GM19395 (cell line): Measurements from ENCODE around the gene ALG3.
"Not testable (repeated sequence)": the region's sequence is repeated elsewhere in the genome, so short reads cannot be mapped to it uniquely, and the experiment has no call there.

Experiments used
- ATAC-seq: cut with Tn5 transposase; IDR thresholded peaks from one replicate; pipeline ENCODE4 v1.9.1; 2021; ENCODE audit warnings: mild to moderate bottlenecking, moderate library complexity; ENCODE audit not compliant: unreplicated experiment

ALG3 gene

GRCh38 chr3:184248454-184249411, at the start of gene ALG3:
ALG3 (minus strand) TSS chr3:184248962; CDS start chr3:184248940, 22 bp downstream.
- ATAC-seq: peak; percentile 49

GRCh38 chr3:184296616-184297015, 47.9 kb upstream of the ALG3 start:
- no peak for ATAC-seq

GRCh38 chr3:184295771-184296170, 47.0 kb upstream of the ALG3 start:
- no peak for ATAC-seq

GRCh38 chr3:184291738-184292445, 43.1 kb upstream of the ALG3 start:
- ATAC-seq: no peak

- no peak for ATAC-seq
Measured at GRCh38 chr3:184291044-184291737, 42.4 kb upstream of the ALG3 start.

- no peak for ATAC-seq
Measured at GRCh38 chr3:184290331-184290730, 41.6 kb upstream of the ALG3 start.

GRCh38 chr3:184289426-184289938, 40.7 kb upstream of the ALG3 start:
- ATAC-seq: no peak

GRCh38 chr3:184284696-184285095, 35.9 kb upstream of the ALG3 start:
- ATAC-seq: no peak

- no peak for ATAC-seq
Measured at GRCh38 chr3:184283681-184284080, 34.9 kb upstream of the ALG3 start.

- ATAC-seq: no peak
Measured at GRCh38 chr3:184282941-184283340, 34.2 kb upstream of the ALG3 start.

GRCh38 chr3:184277366-184277765, 28.6 kb upstream of the ALG3 start:
- no peak for ATAC-seq

GRCh38 chr3:184275961-184276910, 27.5 kb upstream of the ALG3 start, which contains the start of gene ECE2:
ECE2 (plus strand) TSS chr3:184276022; CDS start chr3:184276154, 132 bp downstream.
- ATAC-seq: no peak

- ATAC-seq: no peak
Measured at GRCh38 chr3:184275381-184275701, 26.6 kb upstream of the ALG3 start.

GRCh38 chr3:184272269-184272668, 23.5 kb upstream of the ALG3 start:
- no peak for ATAC-seq

- ATAC-seq: not testable (repeated sequence)
Measured at GRCh38 chr3:184267249-184267648, 18.5 kb upstream of the ALG3 start.

GRCh38 chr3:184262764-184263179, 14.0 kb upstream of the ALG3 start:
- ATAC-seq: no peak

GRCh38 chr3:184261854-184262763, 13.3 kb upstream of the ALG3 start:
- peak; percentile 18 for ATAC-seq

GRCh38 chr3:184261270-184261853, 12.6 kb upstream of the ALG3 start, which contains the start of gene CAMK2N2:
CAMK2N2 (minus strand) TSS chr3:184261553; CDS start chr3:184261285, 268 bp downstream.
- ATAC-seq: peak; percentile 50
